HCEC 1CT (cell line): Measurements from ENCODE around the gene ATG9B.

Source experiments
- DNase-seq: peaks from one replicate; pipeline ENCODE4 v3.0.0-alpha.2; 2017

Gene ATG9B

GRCh38 chr7:150997817-150998216 lies 26.5 kb downstream of the ATG9B start:
- DNase-seq, result no peak

- no peak for DNase-seq
Observed at GRCh38 chr7:150997075-150997511, 27.2 kb downstream of the ATG9B start.

GRCh38 chr7:150996376-150997074 lies 27.8 kb downstream of the ATG9B start:
- no peak for DNase-seq

DNA sequence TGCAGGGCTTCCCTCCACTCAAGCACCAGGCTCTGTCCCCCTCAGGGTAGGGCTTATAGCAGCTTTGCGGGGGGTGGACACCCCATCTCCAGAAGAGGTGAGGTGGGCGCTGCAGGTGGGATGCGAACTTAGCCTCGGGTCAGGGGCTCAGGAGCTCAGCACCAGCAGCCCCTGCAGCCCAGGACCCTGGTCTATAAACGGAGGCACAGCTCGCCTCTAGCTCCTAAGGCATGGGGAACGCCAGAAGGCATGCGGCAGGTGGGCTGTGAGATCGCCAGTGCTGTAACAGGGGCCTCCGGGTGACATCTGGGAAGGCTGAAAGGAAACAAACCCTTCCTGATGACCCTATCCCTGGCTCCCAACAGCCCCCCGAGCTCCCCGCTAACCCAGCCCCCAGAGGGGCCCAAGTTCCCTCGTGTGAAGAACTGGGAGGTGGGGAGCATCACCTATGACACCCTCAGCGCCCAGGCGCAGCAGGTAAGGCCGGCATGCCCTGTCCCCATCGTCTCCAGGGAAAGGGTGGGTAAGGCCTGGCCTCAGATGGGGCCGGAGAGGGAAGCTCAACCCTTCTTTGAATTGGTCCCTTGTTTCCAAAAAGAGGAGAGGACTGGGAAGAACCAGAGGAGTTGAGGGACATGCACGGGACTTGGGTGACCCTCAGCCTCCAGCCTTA lies 29.3 kb downstream of the ATG9B start:
- DNase-seq, result no peak

DNA sequence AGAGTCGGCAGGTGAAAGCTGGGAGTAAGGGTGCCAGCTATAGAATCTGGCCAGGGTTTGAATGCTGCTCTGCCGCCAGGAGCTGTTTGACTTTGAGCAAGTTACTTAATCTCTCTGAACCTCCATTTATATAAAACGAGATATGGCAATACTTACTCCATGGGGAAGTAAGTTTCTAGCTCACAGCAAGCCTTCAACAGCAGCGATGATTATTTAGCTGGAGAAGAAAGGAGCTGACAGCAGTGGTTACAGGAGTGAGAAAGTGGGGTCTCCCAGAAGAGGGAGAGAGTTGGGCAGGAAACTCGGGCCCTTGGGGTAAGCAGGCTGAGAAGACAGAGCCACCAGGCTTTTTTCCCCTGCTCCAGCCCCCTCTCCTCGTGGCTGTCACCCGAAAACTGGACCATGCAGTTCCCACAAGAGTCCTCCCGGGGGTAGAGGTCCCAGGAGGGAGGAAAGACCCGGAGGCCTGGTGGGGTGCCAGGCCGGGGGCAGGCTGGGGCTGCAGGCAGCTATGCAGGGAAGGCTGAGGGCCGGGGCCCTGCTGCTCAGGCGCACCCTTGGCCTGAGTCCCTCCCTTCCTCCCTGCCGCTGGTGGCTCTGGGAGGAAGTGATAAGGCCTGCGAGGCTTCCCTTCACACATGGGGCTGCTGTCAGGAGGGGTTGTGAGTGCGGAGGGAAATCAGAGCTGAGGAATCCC lies 30.0 kb downstream of the ATG9B start:
- no peak for DNase-seq

GRCh38 chr7:150993511-150993910 lies 30.8 kb downstream of the ATG9B start:
- DNase-seq, result no peak

DNA sequence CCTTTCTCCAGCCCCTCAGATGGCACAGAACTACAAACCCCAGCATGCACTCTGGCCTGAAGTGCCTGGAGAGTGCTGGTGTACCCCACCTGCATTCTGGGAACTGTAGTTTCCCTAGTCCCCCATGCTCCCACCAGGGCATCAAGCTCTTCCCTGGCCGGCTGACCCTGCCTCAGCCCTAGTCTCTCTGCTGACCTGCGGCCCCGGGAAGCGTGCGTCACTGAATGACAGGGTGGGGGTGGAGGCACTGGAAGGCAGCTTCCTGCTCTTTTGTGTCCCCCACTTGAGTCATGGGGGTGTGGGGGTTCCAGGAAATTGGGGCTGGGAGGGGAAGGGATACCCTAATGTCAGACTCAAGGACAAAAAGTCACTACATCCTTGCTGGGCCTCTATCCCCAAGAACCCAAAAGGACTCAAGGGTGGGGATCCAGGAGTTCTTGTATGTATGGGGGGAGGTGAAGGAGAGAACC lies 31.4 kb downstream of the ATG9B start:
- no peak for DNase-seq

- DNase-seq, result no peak
Observed at GRCh38 chr7:150992051-150992640, 32.1 kb downstream of the ATG9B start.

GRCh38 chr7:150990416-150991186 lies 33.7 kb downstream of the ATG9B start, which contains the start of gene NOS3:
TSS of gene NOS3 (plus strand) at chr7:150991017. CDS start at chr7:150993804, 2,787 bp downstream.
- DNase-seq, result no peak

- DNase-seq, result no peak
Observed at GRCh38 chr7:150989456-150989855, 34.8 kb downstream of the ATG9B start.

- no peak for DNase-seq
Observed at GRCh38 chr7:150988230-150989226, 35.8 kb downstream of the ATG9B start.

DNA sequence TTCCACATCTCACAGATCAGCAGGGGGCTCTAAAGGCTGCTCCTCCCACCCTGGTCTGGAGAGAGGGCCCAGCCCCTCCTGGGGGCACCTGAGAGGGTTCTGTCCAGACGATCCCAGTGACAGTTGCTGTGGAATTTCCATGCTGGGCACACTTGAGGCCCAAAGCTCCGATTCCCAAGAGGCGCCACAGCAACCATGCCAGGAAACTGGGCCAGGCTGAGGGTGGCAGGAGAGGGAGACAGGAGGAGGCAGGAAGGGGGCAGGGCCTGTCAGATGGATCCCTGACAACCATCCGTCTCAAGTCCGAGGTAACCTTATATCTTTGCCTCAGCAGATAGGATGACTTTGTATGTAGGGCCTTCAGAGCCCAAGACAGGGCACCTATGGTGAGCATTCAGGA lies 37.7 kb downstream of the ATG9B start:
- no peak for DNase-seq

DNA sequence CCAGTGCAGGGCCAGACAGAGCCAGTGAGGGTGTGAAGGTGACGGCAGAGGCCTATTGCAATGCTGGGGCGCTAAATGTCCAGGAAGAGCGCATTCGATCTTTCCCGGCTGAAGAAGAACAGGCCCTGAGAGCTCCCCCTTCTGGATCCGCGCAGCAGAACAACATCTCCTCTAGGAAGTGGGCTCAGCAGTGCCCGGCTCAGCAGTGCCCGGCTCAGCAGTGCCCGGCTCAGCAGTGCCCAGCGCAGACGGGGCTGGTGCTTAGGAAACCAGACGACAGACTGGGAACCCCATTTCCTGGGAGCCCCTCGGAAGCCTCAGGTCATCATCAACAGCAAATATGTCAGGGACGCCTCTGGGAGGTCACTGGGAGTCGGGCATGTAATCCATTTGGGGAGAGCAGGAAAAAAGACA lies 38.2 kb downstream of the ATG9B start:
- peak; percentile 35 for DNase-seq

DNA sequence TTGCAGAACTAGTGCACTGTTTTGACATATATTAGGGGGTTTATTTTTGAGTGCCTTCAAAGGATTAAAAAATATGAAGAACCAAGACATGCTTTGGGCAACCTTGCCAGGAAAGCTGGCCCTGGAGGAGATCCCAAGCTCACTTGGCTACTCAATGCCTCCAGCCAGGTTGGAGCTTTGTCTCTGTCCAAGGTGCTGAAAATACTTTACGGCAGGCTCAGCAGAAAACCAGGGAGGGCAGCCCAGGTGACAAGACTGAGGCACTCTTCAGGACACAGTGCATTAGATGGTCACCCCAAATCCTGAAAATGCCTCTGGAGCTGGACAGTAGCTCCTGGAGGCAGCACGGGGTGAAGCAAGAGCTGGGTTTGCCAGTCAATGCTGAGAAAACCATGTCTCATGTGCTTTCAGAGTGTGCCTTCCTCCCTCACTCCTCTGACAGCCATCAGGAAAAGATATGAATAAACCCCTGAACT lies 40.4 kb downstream of the ATG9B start:
- DNase-seq, result no peak

- DNase-seq, result no peak
Observed at GRCh38 chr7:150982351-150982750, 41.9 kb downstream of the ATG9B start.

- DNase-seq, result no peak
Observed at GRCh38 chr7:150981644-150982043, 42.6 kb downstream of the ATG9B start.

GRCh38 chr7:150980663-150981062 lies 43.6 kb downstream of the ATG9B start:
- DNase-seq, result no peak

DNA sequence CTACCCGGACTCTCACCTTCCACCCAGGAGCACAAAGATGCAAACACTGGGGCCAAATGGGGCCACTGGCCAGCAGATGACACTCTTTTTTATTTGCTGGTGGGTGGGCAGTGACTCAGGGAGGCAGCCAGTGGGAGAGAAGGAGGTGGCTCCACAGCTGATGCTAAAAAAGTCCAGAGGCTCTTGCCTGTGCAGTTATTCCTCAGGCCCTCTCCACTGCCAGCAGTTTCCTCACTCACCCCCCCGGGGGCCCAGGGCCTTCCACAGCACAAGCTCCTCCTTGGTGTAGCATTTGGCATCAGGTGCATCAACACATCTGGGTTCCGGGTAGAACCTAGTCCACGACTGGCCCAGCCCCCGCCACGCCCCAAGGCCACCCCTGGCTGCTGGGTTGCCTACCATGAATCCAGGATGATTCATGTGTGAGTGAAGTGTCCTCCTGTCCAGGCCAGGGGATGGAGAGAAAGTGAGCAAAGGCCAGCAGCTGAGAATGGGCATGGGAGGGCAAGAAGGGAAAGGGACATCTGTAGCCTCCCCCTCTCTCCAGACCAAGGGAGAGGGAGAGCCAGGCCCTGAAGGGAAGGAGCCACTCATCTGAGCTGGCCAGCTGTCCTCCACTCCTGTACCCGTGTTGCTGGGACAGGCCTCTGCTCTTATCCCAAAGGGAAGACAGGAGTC lies 44.4 kb downstream of the ATG9B start:
- DNase-seq, result no peak

DNA sequence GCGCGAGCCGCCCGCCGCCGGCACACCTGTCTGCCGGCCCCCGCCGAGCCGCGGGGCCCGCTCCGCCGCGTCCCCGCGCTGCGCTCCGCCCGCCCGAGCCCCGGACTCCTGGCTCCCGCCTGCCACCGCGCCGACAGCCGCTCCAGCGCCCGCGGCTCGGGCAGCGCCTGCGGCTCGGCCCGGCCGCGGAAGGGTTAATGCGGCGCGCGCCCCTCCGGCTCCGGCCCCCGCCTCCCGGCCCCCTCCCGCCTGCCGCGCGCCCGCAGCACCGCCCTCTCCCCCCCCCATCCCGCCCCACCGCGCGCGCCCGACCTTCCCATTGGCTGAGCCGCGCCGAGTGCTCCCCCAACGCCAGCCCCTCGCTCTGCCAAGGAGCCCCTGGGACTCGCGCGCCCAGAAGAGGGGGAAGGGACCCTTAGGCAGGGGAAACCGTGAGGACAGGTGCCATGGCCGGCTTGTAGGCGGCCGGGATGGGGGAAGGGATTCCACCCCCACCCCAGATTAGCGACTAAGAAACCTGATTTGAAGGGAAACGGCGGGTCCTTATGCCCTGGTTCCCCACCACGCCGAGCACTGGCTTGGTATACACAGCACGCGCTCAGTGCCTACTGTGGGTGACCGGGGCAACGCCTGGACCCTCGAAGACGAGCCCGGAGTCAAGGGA lies 46.0 kb downstream of the ATG9B start, which contains the start of gene KCNH2:
Gene KCNH2, minus strand, starts transcription at position 196 of the 664 bp plus-strand sequence. CDS start 408 bp downstream, outside the sequence.
- DNase-seq, result no peak
